Neural progenitor cell (in vitro differentiated cells): ENCODE results near the gene POLR3A. TPM values are rescaled to one million over a fixed set of nuclear protein-coding genes. Genes with fewer than 3 reads are reported as not detected.
"Not testable (repeated sequence)": the region's sequence is repeated elsewhere in the genome, so short reads cannot be mapped to it uniquely, and the experiment has no call there.

Experiments used
- DNase-seq: peaks from one replicate; pipeline ENCODE4 v3.0.0-alpha.2; 2016; ENCODE audit warnings: low spot score
- H2AFZ ChIP-seq: fragments of 200-600 bp; sonication (generic); replicated peaks from 2 replicates; pipeline ENCODE4 v1.6.1; 2016; ENCODE audit warnings: antibody characterized with exemption
- H3F3A ChIP-seq: fragments of 200-600 bp; sonication (generic); 2 replicates; pipeline ENCODE4 v1.6.1; 2016; ENCODE audit warnings: antibody characterized with exemption, low read depth
- H3K27ac ChIP-seq: fragments of 200-600 bp; sonication (generic); 2 replicates; pipeline ENCODE4 v1.5.1; 2016; ENCODE audit warnings: mild to moderate bottlenecking
- H3K27me3 ChIP-seq: fragments of 200-600 bp; sonication (generic); 2 replicates; pipeline ENCODE4 v1.6.1; 2016; ENCODE audit warnings: mild to moderate bottlenecking, moderate library complexity
- H3K36me3 ChIP-seq: fragments of 200-600 bp; sonication (generic); 2 replicates; pipeline ENCODE4 v1.5.1; 2016
- H3K4me1 ChIP-seq: fragments of 200-600 bp; sonication (generic); 2 replicates; pipeline ENCODE4 v1.6.1; 2016; ENCODE audit warnings: mixed run types
- H3K4me2 ChIP-seq: fragments of 200-600 bp; sonication (generic); 2 replicates; pipeline ENCODE4 v1.6.1; 2016
- H3K4me3 ChIP-seq: fragments of 200-600 bp; sonication (generic); 2 replicates; pipeline ENCODE4 v1.5.1; 2016
- H3K79me2 ChIP-seq: fragments of 200-600 bp; sonication (generic); 2 replicates; pipeline ENCODE4 v1.6.1; 2016; ENCODE audit warnings: low read depth
- H3K9ac ChIP-seq: fragments of 200-600 bp; sonication (generic); 2 replicates; pipeline ENCODE4 v1.6.1; 2016
- H3K9me3 ChIP-seq: fragments of 200-600 bp; sonication (generic); 2 replicates; pipeline ENCODE4 v1.5.1; 2016; ENCODE audit warnings: low read depth
- H4K20me1 ChIP-seq: fragments of 200-600 bp; sonication (generic); 2 replicates; pipeline ENCODE4 v1.6.1; 2016; ENCODE audit warnings: low read depth
- H3K27ac Mint-ChIP-seq: 3 replicates; pipeline ENCODE4 v1.8.0; 2021; ENCODE audit warnings: mixed read lengths
- H3K27me3 Mint-ChIP-seq: 2 replicates; pipeline ENCODE4 v1.8.0; 2022; ENCODE audit warnings: low read depth, mild to moderate bottlenecking, inconsistent platforms, moderate library complexity, mixed read lengths; ENCODE audit not compliant: insufficient read depth
- H3K36me3 Mint-ChIP-seq: 3 replicates; pipeline ENCODE4 v1.8.0; 2021; ENCODE audit warnings: mixed read lengths
- H3K4me1 Mint-ChIP-seq: 3 replicates; pipeline ENCODE4 v1.8.0; 2021; ENCODE audit warnings: mixed read lengths
- H3K4me3 Mint-ChIP-seq: 3 replicates; pipeline ENCODE4 v1.8.0; 2021; ENCODE audit warnings: mild to moderate bottlenecking, moderate library complexity, mixed read lengths
- H3K9me3 Mint-ChIP-seq: 3 replicates; pipeline ENCODE4 v1.8.0; 2020; ENCODE audit warnings: mixed read lengths
- CTCF ChIP-seq: fragments of 200-600 bp; sonication (generic); IDR thresholded peaks from 2 replicates; pipeline ENCODE4 v1.5.1; 2017; ENCODE audit warnings: antibody characterized with exemption, mild to moderate bottlenecking
- EZH2 ChIP-seq: fragments of 200-600 bp; sonication (generic); IDR thresholded peaks from 2 replicates; pipeline ENCODE4 v1.6.1; 2017; ENCODE audit warnings: antibody characterized with exemption, mild to moderate bottlenecking, moderate library complexity
- EZH2phosphoT487 ChIP-seq: fragments of 200-600 bp; sonication (generic); IDR thresholded peaks from 2 replicates; pipeline ENCODE4 v1.6.1; 2017; ENCODE audit warnings: antibody characterized with exemption
- total RNA-seq: library from RNA; depleted of rRNA; stranded (reverse); fragments of >200 nt; gene quantifications from 2 replicates; pipeline ENCODE4 v1.2.3, GENCODE V29; 2015; ENCODE audit warnings: low replicate concordance

POLR3A gene
- total RNA-seq, 1 donor from 2014 or later: 16.0 TPM

- Histone ChIP-seq H3F3A (no peaks in the 10 kb centered on the region), H3K9ac (no peak overlapping the region)
These were observed 28.3 kb downstream of the POLR3A start for GRCh38 chr10:78000956-78001472.

GRCh38 chr10:78000206-78000605 is 29.1 kb downstream of the POLR3A start:
- Histone ChIP-seq H2AFZ (no peak overlapping the region), H3K27me3 (no peaks in the 10 kb centered on the region), H3K9ac (no peak overlapping the region), H3F3A (no peaks in the 10 kb centered on the region), H3K27ac (no peak overlapping the region), H3K79me2 (no peaks in the 10 kb centered on the region), H3K9me3 (no peaks in the 10 kb centered on the region), H3K4me2 (no peak overlapping the region), H4K20me1 (no peaks in the 10 kb centered on the region), H3K36me3 (peaks cover 10% of the 10 kb centered on the region), H3K4me1 (no peaks in the 10 kb centered on the region), H3K4me3 (no peak overlapping the region)
- peaks cover 43% of the 10 kb centered on the region for H3K36me3 Mint-ChIP-seq
- no peaks in the 10 kb centered on the region for H3K27me3 Mint-ChIP-seq
- peaks cover 2% of the 10 kb centered on the region for H3K9me3 Mint-ChIP-seq
- no peak for DNase-seq
- H3K27ac Mint-ChIP-seq: no peak overlapping the region
- no peak overlapping the region for H3K4me3 Mint-ChIP-seq
- peaks cover 5% of the 10 kb centered on the region for H3K4me1 Mint-ChIP-seq
- no peak for TF ChIP-seq CTCF

More at GRCh38 chr10:78000956-78001472, 28.3 kb downstream of the POLR3A start:
- Mint-ChIP-seq H3K4me1 (peaks cover 5% of the 10 kb centered on the region), H3K9me3 (peaks cover 2% of the 10 kb centered on the region), H3K36me3 (peaks cover 44% of the 10 kb centered on the region), H3K27ac (no peak overlapping the region), H3K4me3 (no peak overlapping the region), H3K27me3 (no peaks in the 10 kb centered on the region)
- Histone ChIP-seq H3K4me3 (no peak overlapping the region), H3K4me2 (no peak overlapping the region), H3K27ac (no peak overlapping the region), H2AFZ (no peak overlapping the region), H3K4me1 (no peaks in the 10 kb centered on the region), H3K36me3 (peaks cover 10% of the 10 kb centered on the region), H3K27me3 (no peaks in the 10 kb centered on the region), H3K9me3 (no peaks in the 10 kb centered on the region), H3K79me2 (no peaks in the 10 kb centered on the region), H4K20me1 (no peaks in the 10 kb centered on the region)
- TF ChIP-seq EZH2phosphoT487 (no peak), EZH2 (no peak), CTCF (no peak)
- no peak for DNase-seq

- not testable (repeated sequence) for H2AFZ ChIP-seq, H3K4me3 ChIP-seq, H3K27me3 Mint-ChIP-seq, H3F3A ChIP-seq, H3K4me3 Mint-ChIP-seq, H4K20me1 ChIP-seq, H3K27me3 ChIP-seq, H3K27ac ChIP-seq, H3K27ac Mint-ChIP-seq, H3K4me2 ChIP-seq, H3K4me1 ChIP-seq, H3K9me3 ChIP-seq, DNase-seq, H3K9me3 Mint-ChIP-seq, H3K79me2 ChIP-seq, H3K9ac ChIP-seq
- H3K36me3 ChIP-seq: peaks cover 13% of the 10 kb centered on the region
- Mint-ChIP-seq H3K36me3 (peaks cover 41% of the 10 kb centered on the region), H3K4me1 (peaks cover 11% of the 10 kb centered on the region)
These were observed 30.5 kb downstream of the POLR3A start for GRCh38 chr10:77998780-77999179.

- H2AFZ ChIP-seq: no peak overlapping the region
- no peak overlapping the region for H3K4me3 Mint-ChIP-seq
- DNase-seq: peak; percentile 53
- peaks cover 19% of the 10 kb centered on the region for H3F3A ChIP-seq
- no peaks in the 10 kb centered on the region for H3K9me3 ChIP-seq
- no peaks in the 10 kb centered on the region for H3K27me3 ChIP-seq
- no peaks in the 10 kb centered on the region for H3K79me2 ChIP-seq
- peaks cover 12% of the 10 kb centered on the region for H4K20me1 ChIP-seq
- peak overlapping the region; percentile 3 for H3K4me3 ChIP-seq
- H3K9ac ChIP-seq: no peak overlapping the region
- peaks cover 14% of the 10 kb centered on the region for H3K4me1 Mint-ChIP-seq
- no peak overlapping the region for H3K27ac Mint-ChIP-seq
- H3K36me3 ChIP-seq: peaks cover 18% of the 10 kb centered on the region
- H3K9me3 Mint-ChIP-seq: peaks cover 2% of the 10 kb centered on the region
- H3K4me1 ChIP-seq: peaks cover 15% of the 10 kb centered on the region
- peaks cover 35% of the 10 kb centered on the region for H3K36me3 Mint-ChIP-seq
- peaks cover 2% of the 10 kb centered on the region for H3K27me3 Mint-ChIP-seq
- no peak for TF ChIP-seq EZH2phosphoT487
- TF ChIP-seq EZH2: no peak
- no peak for TF ChIP-seq CTCF
- H3K4me2 ChIP-seq: peak overlapping the region; percentile 51
- peak overlapping the region; percentile 26 for H3K27ac ChIP-seq
These were observed 35.7 kb downstream of the POLR3A start for GRCh38 chr10:77993620-77994019.
